ENCODE results near the gene CFAP119.
A peak's percentile ranks its signal among the peaks of the same experiment; 100 is the strongest.

CFAP119 gene

DNA sequence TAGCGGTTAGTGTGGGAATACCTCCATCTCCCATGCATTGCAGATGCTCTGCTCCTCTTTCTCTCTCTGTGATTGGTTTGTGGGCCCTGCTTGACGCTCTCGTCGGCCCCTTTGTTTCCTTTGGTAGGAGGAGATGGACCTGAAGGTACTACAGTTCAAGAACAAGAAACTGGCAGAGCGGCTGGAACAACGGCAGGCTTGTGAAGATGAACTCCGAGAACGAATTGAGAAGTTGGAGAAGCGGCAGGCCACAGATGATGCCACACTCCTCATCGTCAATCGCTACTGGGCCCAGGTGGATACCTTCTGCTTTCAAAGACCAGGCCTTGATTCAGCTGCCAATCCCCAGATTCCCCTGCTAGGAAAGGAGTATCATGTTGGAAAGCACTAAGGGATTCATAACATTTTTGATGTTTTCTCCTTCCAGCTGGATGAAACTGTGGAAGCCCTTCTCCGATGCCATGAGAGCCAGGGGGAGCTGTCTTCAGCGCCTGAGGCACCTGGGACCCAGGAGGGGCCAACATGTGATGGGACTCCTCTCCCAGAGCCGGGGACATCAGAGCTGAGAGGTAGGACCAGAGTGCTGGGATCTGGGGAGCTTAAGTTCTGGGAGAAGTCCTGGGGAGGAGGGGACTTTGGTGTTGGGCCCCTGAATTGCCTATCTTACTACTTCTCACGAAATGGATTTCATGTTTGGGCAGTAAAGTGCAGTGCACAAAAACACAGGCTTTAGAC, 1.3 kb upstream of the CFAP119 start:
- DNase-seq (ENCODE audit: low read depth in 2 of 2): no peak

DNA sequence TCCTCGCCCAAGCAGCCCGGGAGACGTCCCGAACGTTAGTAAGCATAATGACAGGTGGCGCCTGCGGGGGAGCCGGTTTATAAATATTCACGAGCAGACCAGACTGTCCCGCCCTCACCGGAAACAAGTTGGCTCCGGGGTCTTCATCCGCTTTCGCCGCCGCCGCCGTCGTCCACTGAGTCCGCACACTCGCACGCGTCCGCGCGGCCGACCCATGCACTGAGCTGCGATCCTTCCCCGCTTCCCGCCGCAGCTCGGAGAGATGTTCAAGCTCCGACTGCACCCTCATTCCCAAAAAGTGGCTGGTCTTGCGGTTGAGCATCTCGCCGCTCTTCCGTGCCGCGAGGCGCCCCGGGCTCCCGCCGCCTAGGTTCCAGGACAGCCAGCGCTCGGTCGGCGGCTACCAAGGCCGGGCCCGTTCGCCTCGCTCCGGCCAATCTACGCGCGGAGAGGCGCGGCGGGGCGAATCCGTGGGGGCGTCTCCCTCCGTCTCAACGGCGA, 385 bp downstream of the CFAP119 start:
- DNase-seq (ENCODE audit: low read depth in 2 of 2): peak in 1 of 2 experiments; percentile 43

DNA sequence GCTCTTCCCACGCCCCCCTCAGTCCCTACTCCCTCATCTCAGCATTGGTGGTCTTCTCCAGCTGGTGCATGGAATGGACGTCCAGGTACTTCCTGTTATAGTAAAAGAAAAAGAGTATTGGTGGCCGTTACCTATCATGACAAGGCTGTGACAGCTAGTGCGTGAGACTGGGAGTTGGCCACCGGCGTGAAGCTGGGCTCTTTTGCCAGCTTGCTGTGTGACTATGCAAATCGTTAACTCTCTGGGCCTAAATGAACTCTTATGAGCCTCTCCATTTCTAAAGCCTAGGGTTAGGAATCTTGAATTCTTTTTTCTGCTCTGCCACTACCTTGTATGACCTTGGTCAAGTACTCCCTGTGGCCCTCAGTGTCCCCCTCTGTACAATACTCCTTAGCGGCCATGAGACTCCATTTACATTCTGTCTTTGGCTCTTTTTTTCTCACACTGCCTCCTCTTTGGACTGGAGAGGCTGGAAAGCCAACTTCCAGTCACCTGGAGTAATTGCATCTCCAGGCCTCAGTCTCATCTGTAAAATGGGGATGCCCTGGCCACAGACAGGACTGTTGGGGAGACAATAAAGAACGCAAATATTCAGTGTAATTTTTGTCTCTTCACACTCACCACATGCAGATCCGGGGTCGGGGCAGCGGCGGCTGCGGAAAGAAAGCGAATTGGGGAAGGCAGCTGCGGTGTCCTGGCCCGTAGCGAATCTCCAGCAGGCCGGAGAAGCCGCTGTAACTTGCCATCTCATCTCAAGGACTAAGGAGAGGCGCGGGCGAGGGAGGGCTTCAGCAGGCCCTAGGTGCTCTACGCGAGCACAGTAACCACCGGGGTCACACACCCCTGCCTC, 1.1 kb downstream of the CFAP119 start:
- no peak for DNase-seq (ENCODE audit: low read depth in 2 of 2)

DNA sequence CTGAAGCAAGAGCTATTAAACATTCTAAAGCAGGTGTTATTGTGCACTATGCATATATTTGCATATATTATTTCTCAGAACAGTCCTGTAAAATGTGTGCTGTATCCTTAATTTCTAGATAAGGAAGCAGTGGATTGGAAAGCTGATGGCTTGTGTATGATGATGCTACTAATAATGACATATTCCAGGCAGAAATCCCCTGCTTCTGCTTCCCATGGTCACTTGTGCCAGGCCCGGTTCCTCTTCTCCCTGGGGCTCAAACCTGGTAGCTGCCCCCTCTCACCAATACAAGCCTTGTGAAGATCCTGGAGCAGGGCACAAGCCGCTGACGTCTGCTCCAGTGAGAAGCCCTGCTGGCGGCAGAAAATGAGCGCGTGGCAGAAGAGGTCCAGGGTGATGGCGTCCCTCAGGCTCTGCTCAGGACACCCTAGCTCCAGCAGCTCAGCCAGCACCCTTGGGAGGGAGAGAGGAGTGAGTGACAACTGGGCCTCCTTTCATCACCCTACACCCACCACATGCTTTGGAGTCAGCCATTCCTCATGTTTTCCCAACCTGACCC, 1.8 kb downstream of the CFAP119 start:
- no peak for DNase-seq (ENCODE audit: low read depth in 2 of 2)

DNA sequence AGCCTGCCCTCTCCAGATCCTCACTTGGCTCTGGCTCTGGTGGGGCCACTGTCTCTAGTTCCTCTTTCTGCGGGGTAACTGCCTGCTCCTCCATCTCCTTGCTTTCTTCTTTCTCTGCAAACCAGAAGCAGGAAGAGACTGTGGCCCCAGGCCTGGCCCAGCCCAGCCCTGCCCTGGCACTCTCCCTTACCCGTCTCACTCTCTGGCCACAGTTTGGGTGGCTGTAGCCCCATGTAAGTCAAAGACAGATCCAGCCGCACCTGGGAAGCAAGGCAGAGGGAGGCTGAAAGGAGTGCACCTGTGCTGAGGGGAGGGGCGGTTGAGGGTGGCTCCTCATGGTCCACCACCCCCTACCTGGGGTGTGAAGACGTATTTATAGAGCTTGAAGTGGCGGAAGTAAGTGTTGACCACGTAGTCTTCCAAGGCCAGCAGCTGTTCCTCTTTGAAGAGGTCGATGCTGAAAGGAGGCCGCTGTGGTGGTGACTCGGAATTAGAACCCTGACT, 2.8 kb downstream of the CFAP119 start:
- DNase-seq (ENCODE audit: low read depth in 2 of 2): no peak

DNA sequence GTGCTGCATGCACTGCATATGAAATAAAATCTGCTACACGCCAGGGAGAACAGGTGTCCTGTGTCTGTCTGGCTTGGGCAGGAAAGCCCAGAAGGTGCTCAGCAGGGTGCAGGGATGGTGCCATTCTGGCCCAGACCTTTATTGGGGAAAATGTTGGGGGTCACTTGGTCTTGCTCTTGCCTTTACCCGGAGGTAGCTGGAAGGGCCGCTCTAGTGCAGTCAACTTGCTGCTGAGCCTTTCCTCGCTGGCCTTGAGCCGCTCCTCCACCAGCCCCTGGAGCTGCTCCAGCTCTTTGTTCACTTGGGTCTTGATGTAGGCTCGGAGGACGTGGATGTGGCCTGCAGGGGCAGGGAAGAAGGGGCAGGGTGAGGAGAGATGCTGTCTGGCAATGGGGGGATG, 4.5 kb downstream of the CFAP119 start:
- no peak for DNase-seq (ENCODE audit: low read depth in 2 of 2)

DNA sequence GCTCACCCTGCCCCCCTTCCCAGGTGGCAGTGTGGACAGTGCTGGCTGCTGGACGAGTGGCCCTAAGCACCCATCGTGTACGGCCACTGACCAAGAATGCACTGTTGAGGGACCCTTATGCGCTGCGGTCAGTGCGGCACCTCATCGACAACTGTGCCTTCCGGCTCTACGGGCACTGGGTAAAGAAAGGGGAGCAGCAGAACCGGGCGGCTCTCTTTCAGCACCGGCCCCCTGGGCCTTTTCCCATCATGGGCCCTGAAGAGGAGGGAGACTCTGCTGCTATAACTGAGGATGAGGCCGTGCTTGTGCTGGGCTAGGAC, 5.1 kb downstream of the CFAP119 start:
- no peak for DNase-seq (ENCODE audit: low read depth in 2 of 2)

DNA sequence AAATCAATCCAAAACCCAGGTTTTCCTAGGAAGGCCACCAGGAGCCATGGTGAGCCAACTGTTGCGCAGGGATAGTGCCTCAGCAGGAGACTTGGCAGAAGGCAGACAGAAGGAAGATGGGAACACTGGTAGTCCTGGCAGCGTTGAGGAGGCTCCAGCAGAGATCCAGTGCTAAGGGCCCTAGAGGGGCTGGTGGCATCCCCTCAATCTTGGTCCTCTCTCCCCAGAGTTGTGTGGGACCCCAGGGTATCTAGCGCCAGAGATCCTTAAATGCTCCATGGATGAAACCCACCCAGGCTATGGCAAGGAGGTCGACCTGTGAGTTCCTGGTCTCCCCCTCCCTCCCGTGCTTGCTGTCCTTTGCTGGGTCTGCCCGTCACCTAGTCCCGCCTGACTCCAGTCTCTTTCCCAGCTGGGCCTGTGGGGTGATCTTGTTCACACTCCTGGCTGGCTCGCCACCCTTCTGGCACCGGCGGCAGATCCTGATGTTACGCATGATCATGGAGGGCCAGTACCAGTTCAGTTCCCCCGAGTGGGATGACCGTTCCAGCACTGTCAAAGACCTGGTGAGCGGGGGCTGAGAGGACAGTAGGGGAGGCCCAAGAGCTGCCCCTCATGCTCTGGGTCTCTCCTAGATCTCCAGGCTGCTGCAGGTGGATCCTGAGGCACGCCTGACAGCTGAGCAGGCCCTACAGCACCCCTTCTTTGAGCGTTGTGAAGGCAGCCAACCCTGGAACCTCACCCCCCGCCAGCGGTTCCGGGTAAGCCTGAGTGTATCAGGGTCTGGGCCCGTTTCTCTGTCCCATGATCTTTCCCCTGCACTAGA, 5.7 kb downstream of the CFAP119 start:
- DNase-seq (ENCODE audit: low read depth in 2 of 2): no peak

DNA sequence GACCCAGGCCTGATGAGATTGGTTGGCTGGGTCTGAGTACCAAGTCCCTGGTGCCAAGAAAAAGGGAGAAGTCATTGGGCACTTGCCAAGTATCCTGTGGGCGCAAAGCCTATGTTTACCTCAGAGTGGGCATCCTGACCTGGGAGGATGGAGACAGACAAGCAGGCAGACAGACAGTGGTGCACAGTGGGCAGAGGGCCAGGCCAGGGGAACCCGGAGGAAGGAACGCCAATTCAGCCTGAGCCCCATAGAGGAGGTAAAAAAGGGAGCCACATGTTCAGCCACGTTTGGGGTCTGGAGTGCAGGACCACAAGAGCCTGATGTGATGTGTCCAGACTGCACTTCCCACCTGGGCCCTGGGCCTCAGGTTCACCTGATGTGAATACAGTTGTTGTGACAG, 8.3 kb downstream of the CFAP119 start:
- no peak for DNase-seq (ENCODE audit: low read depth in 2 of 2)

DNA sequence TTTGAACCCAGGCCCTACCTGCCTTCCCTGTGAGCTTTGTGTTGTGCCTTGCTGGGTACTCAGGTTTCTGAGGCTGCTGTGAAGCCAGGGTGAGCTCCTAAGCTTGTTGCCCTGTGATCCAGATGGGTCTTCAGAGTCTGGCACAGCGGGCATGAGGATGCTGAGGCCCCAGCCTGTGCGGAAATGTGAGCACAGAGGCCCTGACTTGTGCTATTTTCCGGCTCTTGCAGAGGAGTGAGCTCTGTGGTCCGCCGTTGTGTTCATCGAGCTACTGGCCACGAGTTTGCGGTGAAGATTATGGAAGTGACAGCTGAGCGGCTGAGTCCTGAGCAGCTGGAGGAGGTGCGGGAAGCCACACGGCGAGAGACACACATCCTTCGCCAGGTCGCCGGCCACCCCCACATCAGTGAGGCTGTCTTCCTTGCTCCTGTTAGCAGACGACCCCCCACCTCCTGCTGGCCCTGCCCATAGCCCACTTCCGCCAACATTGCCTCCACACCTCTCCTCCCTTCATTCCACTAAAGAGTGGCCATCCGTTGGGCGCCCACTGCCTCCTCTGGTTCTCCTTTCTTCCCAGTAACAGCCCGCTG, 10.9 kb downstream of the CFAP119 start:
- no peak for DNase-seq (ENCODE audit: low read depth in 2 of 2)

DNA sequence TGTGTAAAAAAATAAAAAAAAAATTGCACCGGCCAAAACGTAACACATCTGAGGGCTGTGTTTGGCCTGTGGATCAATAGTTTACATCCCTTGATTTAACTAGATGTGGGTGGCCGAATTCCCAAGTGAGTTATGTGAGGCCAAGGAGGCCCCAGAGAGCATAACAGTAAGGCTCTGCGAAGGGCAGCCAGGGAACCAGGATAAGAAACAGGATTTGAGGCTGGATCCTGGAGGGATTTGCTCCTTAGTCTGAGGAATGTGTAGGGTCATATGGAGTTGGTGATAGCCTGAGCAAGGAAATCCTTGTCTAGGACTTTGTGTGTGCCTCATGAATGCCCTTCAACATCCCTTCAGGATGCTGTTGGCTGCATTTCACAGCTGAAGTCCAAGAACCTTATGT, 11.7 kb downstream of the CFAP119 start:
- no peak for DNase-seq (ENCODE audit: low read depth in 2 of 2)

DNA sequence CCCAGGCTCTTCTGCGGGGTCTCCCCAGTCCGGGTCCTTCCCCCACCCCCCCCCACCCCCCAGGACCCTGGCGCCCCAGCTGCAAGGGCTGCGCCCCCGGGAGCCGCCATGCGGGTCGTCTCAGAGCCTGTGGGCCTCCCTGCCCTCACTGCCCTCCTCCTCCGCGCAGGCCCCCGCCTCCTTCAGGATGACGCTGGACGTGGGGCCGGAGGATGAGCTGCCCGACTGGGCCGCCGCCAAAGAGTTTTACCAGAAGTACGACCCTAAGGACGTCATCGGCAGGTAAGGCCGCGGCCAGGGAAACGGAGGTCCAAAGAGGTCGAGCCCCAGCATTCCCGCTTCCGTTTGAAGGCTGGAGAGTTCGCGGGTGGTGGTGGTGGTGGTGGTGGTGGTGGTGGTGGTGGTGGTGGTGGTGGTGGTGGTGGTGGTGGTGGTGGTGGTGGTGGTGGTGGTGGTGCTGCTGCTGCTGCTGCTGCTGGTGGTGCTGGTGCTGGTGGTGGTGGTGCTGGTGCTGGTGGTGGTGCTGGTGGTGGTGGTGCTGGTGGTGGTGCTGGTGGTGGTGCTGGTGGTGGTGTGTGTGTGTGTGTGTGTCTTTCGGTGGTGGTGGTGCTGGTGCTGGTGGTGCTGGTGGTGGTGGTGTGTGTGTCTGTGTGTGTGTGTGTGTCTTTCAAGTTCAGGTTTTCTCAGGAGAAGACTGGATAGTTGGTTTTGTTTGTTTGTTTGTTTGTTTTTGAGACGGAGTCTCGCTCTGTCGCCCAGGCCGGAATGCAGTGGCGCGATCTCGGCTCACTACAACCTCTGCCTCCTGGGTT, 13.0 kb downstream of the CFAP119 start:
- no peak for DNase-seq (ENCODE audit: low read depth in 2 of 2)

DNA sequence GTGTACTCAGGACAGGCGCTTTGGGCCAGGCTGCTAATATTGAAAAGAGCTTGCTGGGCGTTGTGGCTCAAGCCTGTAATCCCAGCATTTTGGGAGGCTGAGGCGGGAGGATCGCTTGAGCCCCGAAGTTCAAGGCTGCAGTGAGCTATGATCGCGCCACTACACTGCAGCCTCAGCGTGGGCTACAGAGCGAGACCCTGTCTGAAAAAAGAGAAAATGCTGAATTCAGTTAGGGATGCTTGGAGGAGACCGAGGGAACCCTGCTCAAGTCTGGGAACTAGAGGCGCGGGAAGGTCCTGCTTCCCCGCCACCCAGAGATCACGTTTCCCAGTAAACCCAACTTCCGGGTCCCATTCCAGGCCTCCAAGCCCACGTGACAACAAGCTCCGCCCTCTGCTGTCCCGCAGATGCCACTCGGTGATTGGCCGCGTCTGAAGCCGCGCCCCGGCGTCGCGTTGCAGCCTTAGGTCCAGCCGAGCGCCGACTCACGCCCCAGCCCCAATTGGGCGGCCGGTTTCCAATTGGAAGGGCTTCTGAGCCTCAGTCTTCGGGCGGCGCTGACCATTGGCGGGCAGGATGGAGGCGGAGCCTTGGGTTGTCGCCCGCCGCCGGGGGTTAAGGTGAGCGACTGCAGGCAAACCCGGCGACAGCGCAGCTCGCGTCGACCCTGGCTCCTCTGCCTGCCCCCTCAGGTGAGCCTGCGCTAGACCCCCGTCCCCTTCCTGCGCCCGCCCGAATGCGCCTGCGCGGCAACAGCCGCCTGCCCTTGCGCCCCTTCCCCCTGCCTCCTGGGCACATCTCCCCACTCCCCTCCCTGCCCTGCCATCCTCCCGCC, 13.8 kb downstream of the CFAP119 start, which contains the start of gene PHKG2:
Gene PHKG2 (plus strand): TSS at position 627 of the 835 bp plus-strand sequence. CDS start 396 bp downstream, outside the sequence.
- peak; percentile 95 to 97 for DNase-seq (ENCODE audit: low read depth in 2 of 2)

DNA sequence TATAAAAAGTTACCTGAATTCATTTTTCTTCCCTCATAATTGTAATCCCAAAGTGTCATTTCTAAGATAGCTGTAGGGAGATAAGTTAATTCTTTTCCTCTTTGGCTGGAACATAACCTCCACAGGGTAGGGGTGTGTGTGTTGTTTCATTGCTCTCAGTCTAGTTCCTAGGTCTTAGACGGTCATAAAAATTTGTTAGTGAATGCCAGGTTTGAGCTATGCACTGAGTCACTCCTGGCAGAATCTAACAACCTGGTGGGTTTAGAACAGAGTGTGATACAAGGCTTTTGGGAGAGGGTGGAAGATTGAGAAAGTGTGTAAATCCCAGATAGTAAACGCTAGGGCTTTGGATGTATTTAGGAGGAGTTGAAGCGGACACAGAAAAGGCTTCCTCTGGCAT, 14.5 kb downstream of the CFAP119 start:
- DNase-seq (ENCODE audit: low read depth in 2 of 2): no peak

DNA sequence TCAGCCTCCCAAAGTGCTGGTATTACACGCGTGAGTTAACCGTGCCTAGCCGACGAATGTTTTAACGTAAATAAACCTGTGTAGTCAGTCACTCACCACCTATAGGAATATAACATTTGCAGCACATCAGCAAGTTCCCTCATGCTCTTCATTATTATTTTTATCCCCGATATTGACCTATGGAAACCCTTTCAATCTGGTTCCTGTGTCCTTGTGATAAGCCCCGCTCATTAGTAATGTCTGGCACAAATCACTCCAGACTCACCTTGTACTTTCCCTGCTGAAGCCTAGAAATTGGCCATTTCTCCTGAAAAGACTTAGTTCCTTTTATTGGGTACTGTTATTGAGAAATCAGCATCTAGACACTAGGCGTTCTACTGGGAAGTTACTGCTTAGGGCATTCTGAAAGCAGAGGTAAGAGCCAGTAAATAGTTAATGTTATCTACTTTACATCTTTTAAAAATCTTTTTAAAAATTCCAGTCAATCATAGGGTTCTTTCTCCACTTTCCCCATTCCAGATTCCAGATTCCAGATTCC, 15.2 kb downstream of the CFAP119 start:
- no peak for DNase-seq (ENCODE audit: low read depth in 2 of 2)

DNA sequence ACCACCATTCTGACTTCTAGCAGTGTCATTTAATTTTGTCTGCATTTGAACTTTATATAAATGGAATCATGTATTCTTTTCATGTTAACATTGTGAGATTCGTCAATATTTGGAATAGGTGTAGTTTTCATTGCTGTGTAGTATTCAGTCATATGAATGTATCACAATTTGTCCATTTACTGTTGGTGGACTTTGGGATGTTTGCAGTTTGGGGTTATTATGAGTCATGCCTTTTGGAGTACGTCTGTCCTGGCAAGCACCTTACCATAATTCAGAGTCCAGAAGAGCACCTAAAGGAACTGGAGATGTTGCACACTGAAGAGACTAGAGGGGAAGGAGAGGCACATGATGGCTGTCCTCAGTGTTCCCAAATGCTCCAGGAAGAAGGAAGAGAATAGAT, 16.8 kb downstream of the CFAP119 start:
- no peak for DNase-seq (ENCODE audit: low read depth in 2 of 2)

DNA sequence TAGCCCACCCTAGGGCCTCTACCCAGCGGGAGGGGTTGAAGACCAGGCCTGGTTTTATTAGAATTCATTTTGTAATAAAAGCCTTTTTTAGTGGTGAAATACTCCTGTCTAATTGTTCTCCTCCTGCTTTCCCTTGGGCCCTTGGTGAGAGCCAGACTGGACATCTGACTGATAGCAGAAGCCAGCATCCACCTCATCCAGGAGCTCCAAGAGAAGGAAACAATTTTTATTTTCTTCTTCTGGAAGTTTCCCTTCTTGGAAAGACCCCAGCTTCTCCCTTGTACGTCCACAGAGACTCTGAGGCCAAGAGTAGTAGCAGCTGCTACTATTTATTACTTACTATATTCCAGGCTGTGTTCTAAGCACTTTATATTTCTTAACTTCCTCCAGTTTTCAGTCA, 17.7 kb downstream of the CFAP119 start:
- no peak for DNase-seq (ENCODE audit: low read depth in 2 of 2)

DNA sequence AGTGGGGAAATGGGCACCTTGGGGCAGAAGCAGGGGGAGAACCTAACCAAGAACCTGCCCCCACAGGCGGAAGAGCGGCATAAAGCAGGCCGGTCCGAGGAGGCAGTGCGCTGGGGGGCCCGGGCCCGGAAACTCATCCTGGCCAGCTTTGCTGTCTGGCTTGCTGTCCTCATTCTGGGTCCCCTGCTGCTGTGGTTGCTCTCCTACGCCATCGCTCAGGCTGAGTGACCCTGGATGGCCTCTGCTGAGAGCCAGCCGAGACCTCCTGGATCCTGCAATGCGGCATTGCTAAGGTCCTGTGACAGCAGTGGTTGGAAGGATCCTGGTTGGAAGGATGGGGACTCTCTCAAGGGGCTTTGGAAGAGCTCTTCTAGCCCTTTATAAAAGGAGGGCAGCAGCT, 18.1 kb downstream of the CFAP119 start:
- no peak for DNase-seq (ENCODE audit: low read depth in 2 of 2)

DNA sequence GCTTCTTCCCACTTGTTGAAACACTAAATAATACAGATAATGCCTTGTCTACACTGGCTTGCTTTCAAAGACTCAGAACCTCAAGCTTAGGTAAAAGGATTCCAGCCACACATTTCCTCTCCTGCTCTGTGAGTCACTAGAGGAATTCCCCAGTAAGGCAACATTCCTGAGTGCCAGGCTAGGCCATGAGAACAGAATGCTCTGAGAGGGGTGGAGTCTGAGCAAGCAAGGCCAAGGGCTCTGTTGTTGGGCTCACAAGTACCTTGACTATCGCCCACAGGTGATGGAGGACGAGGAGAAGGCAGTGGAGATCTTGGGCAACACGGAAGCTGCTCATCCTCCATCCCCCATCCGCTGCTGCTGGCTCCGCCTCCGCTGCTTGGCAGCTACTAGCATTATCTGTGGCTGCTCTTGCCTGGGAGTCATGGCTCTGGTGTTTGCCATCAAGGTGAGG, 20.4 kb downstream of the CFAP119 start:
- no peak for DNase-seq (ENCODE audit: low read depth in 2 of 2)
